ENCODE results near the gene LPP.

The LPP gene

GRCh38 chr3:188503647-188504046 lies 349.7 kb downstream of the LPP start:
- FAIRE-seq = no peak
- no peak for DNase-seq (ENCODE audit: low spot score)

GRCh38 chr3:188505151-188505550 lies 351.2 kb downstream of the LPP start:
- DNase-seq (ENCODE audit: low spot score) = no peak
- no peak for FAIRE-seq

GRCh38 chr3:188505911-188506310 lies 352.0 kb downstream of the LPP start:
- DNase-seq (ENCODE audit: low spot score) = no peak
- FAIRE-seq = no peak

- FAIRE-seq (no peak), DNase-seq (ENCODE audit: low spot score) (no peak)
Measured at GRCh38 chr3:188506446-188506845, 352.5 kb downstream of the LPP start.

- peak; percentile 49 for DNase-seq (ENCODE audit: low spot score)
Measured at GRCh38 chr3:188507244-188507720, 353.3 kb downstream of the LPP start.

GRCh38 chr3:188508454-188508853 lies 354.5 kb downstream of the LPP start:
- FAIRE-seq (no peak), DNase-seq (ENCODE audit: low spot score) (no peak)

More at GRCh38 chr3:188507244-188507720, 353.3 kb downstream of the LPP start:
- FAIRE-seq = peak; percentile 53

GRCh38 chr3:188509316-188509715 lies 355.4 kb downstream of the LPP start:
- FAIRE-seq (no peak), DNase-seq (ENCODE audit: low spot score) (no peak)

- FAIRE-seq (no peak), DNase-seq (ENCODE audit: low spot score) (no peak)
Measured at GRCh38 chr3:188510366-188510765, 356.4 kb downstream of the LPP start.

- FAIRE-seq (no peak), DNase-seq (ENCODE audit: low spot score) (no peak)
Measured at GRCh38 chr3:188513662-188514328, 359.8 kb downstream of the LPP start.

GRCh38 chr3:188516515-188516914 lies 362.6 kb downstream of the LPP start:
- FAIRE-seq (no peak), DNase-seq (ENCODE audit: low spot score) (no peak)

- FAIRE-seq (no peak), DNase-seq (ENCODE audit: low spot score) (no peak)
Measured at GRCh38 chr3:188518416-188518815, 364.5 kb downstream of the LPP start.

GRCh38 chr3:188518835-188519452 lies 365.0 kb downstream of the LPP start:
- DNase-seq (ENCODE audit: low spot score) = no peak
- no peak for FAIRE-seq

- FAIRE-seq = no peak
Measured at GRCh38 chr3:188520466-188520865, 366.5 kb downstream of the LPP start.

GRCh38 chr3:188522115-188522514 lies 368.2 kb downstream of the LPP start:
- FAIRE-seq (no peak), DNase-seq (ENCODE audit: low spot score) (no peak)

More at GRCh38 chr3:188520466-188520865, 366.5 kb downstream of the LPP start:
- DNase-seq (ENCODE audit: low spot score) = no peak

- FAIRE-seq (peak; percentile 41), DNase-seq (ENCODE audit: low spot score) (peak; percentile 22)
Measured at GRCh38 chr3:188523291-188523690, 369.3 kb downstream of the LPP start.

- no peak for DNase-seq (ENCODE audit: low spot score)
Measured at GRCh38 chr3:188524052-188524451, 370.1 kb downstream of the LPP start.

GRCh38 chr3:188526057-188526456 lies 372.1 kb downstream of the LPP start:
- FAIRE-seq (no peak), DNase-seq (ENCODE audit: low spot score) (no peak)

More at GRCh38 chr3:188524052-188524451, 370.1 kb downstream of the LPP start:
- no peak for FAIRE-seq

- DNase-seq (ENCODE audit: low spot score) (no peak), FAIRE-seq (no peak)
Measured at GRCh38 chr3:188527389-188527788, 373.4 kb downstream of the LPP start.

- FAIRE-seq (no peak), DNase-seq (ENCODE audit: low spot score) (no peak)
Measured at GRCh38 chr3:188528396-188528795, 374.4 kb downstream of the LPP start.

GRCh38 chr3:188529228-188529627 lies 375.3 kb downstream of the LPP start:
- DNase-seq (ENCODE audit: low spot score) (no peak), FAIRE-seq (no peak)

- no peak for FAIRE-seq
- no peak for DNase-seq (ENCODE audit: low spot score)
Measured at GRCh38 chr3:188530226-188530625, 376.3 kb downstream of the LPP start.

- DNase-seq (ENCODE audit: low spot score) (peak; percentile 68), FAIRE-seq (no peak)
Measured at GRCh38 chr3:188531210-188531609, 377.3 kb downstream of the LPP start.

- no peak for FAIRE-seq
- DNase-seq (ENCODE audit: low spot score) = no peak
Measured at GRCh38 chr3:188533172-188533571, 379.2 kb downstream of the LPP start.

Data from RCC 7860 (cell line).